Measurements from ENCODE around the gene DGCR2. TPM values are rescaled to one million over a fixed set of nuclear protein-coding genes. Genes with fewer than 3 reads are reported as not detected.

The DGCR2 gene
- total and polyA plus RNA-seq, 2 experiments from 2014 or later: 25.6 to 42.7 TPM

GRCh38 chr22:19128009-19128401, 5.8 kb upstream of the DGCR2 start:
- Histone ChIP-seq H3K79me2 (ENCODE audit: insufficient read depth) (no peaks in the 10 kb centered on the region), H3K9ac (no peak overlapping the region), H3K4me3 (no peak overlapping the region), H3K9me3 (ENCODE audit: low read depth) (no peaks in the 10 kb centered on the region), H2AFZ (no peak overlapping the region), H3K9me2 (ENCODE audit: insufficient read depth) (no peaks in the 10 kb centered on the region), H3K4me1 (ENCODE audit: insufficient read depth) (no peaks in the 10 kb centered on the region), H4K20me1 (ENCODE audit: insufficient read depth) (no peaks in the 10 kb centered on the region), H3K4me2 (ENCODE audit: unreplicated experiment) (no peak overlapping the region), H3F3A (ENCODE audit: insufficient read depth) (no peaks in the 10 kb centered on the region), H3K27ac (no peak overlapping the region), H3K36me3 (ENCODE audit: low read depth) (no peaks in the 10 kb centered on the region), H3K27me3 (replicated peaks; ENCODE audit: insufficient read depth) (no peaks in the 10 kb centered on the region)
- TF ChIP-seq EZH2 (IDR thresholded peaks at IDR 0.05; ENCODE audit: insufficient read depth, poor library complexity, severe bottlenecking) (no peak), EZH2phosphoT487 (IDR thresholded peaks at IDR 0.05; ENCODE audit: insufficient read depth, low read depth) (no peak)
- in situ Hi-C loops (cut with MboI): no loop called here
- no peak for DNase-seq
- 85 to 86% methylated on average over 7 of the region's 7 CpGs for WGBS, 2 experiments (ENCODE audit: low coverage in 1 of 2, low lambda C conversion rate in 2 of 2, missing lambda C conversion rate in 2 of 2)

- no peak for DNase-seq
- in situ Hi-C loops (cut with MboI): no loop called here
- 79 to 84% methylated on average over 14 of the region's 16 CpGs for WGBS, 2 experiments (ENCODE audit: low coverage in 1 of 2, low lambda C conversion rate in 2 of 2, missing lambda C conversion rate in 2 of 2)
- TF ChIP-seq EZH2phosphoT487 (IDR thresholded peaks at IDR 0.05; ENCODE audit: insufficient read depth, low read depth) (no peak), EZH2 (IDR thresholded peaks at IDR 0.05; ENCODE audit: insufficient read depth, poor library complexity, severe bottlenecking) (no peak)
- Histone ChIP-seq H3K36me3 (ENCODE audit: low read depth) (no peaks in the 10 kb centered on the region), H3K79me2 (ENCODE audit: insufficient read depth) (no peaks in the 10 kb centered on the region), H3K9me3 (ENCODE audit: low read depth) (no peaks in the 10 kb centered on the region), H3K27ac (no peak overlapping the region), H3K9me2 (ENCODE audit: insufficient read depth) (no peaks in the 10 kb centered on the region), H3F3A (ENCODE audit: insufficient read depth) (no peaks in the 10 kb centered on the region), H3K4me2 (ENCODE audit: unreplicated experiment) (no peak overlapping the region), H2AFZ (no peak overlapping the region), H3K4me1 (ENCODE audit: insufficient read depth) (no peaks in the 10 kb centered on the region), H3K27me3 (replicated peaks; ENCODE audit: insufficient read depth) (no peaks in the 10 kb centered on the region), H4K20me1 (ENCODE audit: insufficient read depth) (no peaks in the 10 kb centered on the region), H3K9ac (no peak overlapping the region), H3K4me3 (no peak overlapping the region)
These were observed 5.3 kb upstream of the DGCR2 start for GRCh38 chr22:19127329-19128008.

GRCh38 chr22:19126309-19127273, 4.4 kb upstream of the DGCR2 start:
- DNase-seq: no peak

GRCh38 chr22:19125474-19126308, 3.5 kb upstream of the DGCR2 start:
- H3K9ac ChIP-seq: no peak overlapping the region
- no peak overlapping the region for H3K4me3 ChIP-seq
- no peaks in the 10 kb centered on the region for H4K20me1 ChIP-seq (ENCODE audit: insufficient read depth)
- WGBS, 2 experiments (ENCODE audit: low coverage in 1 of 2, low lambda C conversion rate in 2 of 2, missing lambda C conversion rate in 2 of 2): 73 to 79% methylated on average over 21 of the region's 21 CpGs
- H3K27ac ChIP-seq: no peak overlapping the region
- H3F3A ChIP-seq (ENCODE audit: insufficient read depth): no peaks in the 10 kb centered on the region
- TF ChIP-seq EZH2phosphoT487 (IDR thresholded peaks at IDR 0.05; ENCODE audit: insufficient read depth, low read depth) (no peak), EZH2 (IDR thresholded peaks at IDR 0.05; ENCODE audit: insufficient read depth, poor library complexity, severe bottlenecking) (no peak)
- no peak for DNase-seq
- H3K79me2 ChIP-seq (ENCODE audit: insufficient read depth): peaks cover 10% of the 10 kb centered on the region
- H3K4me2 ChIP-seq (ENCODE audit: unreplicated experiment): no peak overlapping the region
- peaks cover 6% of the 10 kb centered on the region; the same call in 1 of the 2 replicates for H3K4me1 ChIP-seq (ENCODE audit: insufficient read depth)
- H3K9me2 ChIP-seq (ENCODE audit: insufficient read depth): no peaks in the 10 kb centered on the region
- no peaks in the 10 kb centered on the region for H3K9me3 ChIP-seq (ENCODE audit: low read depth)
- in situ Hi-C loops (cut with MboI): no loop called here
- no peak overlapping the region for H2AFZ ChIP-seq
- no peaks in the 10 kb centered on the region for H3K36me3 ChIP-seq (ENCODE audit: low read depth)
- H3K27me3 ChIP-seq (replicated peaks; ENCODE audit: insufficient read depth): no peaks in the 10 kb centered on the region

More at GRCh38 chr22:19126309-19127273, 4.4 kb upstream of the DGCR2 start:
- Histone ChIP-seq H3K4me2 (ENCODE audit: unreplicated experiment) (no peak overlapping the region), H3K9me3 (ENCODE audit: low read depth) (no peaks in the 10 kb centered on the region), H2AFZ (no peak overlapping the region), H3K9me2 (ENCODE audit: insufficient read depth) (no peaks in the 10 kb centered on the region), H3F3A (ENCODE audit: insufficient read depth) (no peaks in the 10 kb centered on the region), H3K4me3 (no peak overlapping the region), H3K79me2 (ENCODE audit: insufficient read depth) (peaks cover 1% of the 10 kb centered on the region), H3K27me3 (replicated peaks; ENCODE audit: insufficient read depth) (no peaks in the 10 kb centered on the region), H4K20me1 (ENCODE audit: insufficient read depth) (no peaks in the 10 kb centered on the region), H3K9ac (no peak overlapping the region), H3K4me1 (ENCODE audit: insufficient read depth) (no peaks in the 10 kb centered on the region), H3K36me3 (ENCODE audit: low read depth) (no peaks in the 10 kb centered on the region), H3K27ac (no peak overlapping the region)
- 79% methylated on average over 19 of the region's 19 CpGs for WGBS, 2 experiments (ENCODE audit: low coverage in 1 of 2, low lambda C conversion rate in 2 of 2, missing lambda C conversion rate in 2 of 2)
- in situ Hi-C loops (cut with MboI): no loop called here
- TF ChIP-seq EZH2 (IDR thresholded peaks at IDR 0.05; ENCODE audit: insufficient read depth, poor library complexity, severe bottlenecking) (no peak), EZH2phosphoT487 (IDR thresholded peaks at IDR 0.05; ENCODE audit: insufficient read depth, low read depth) (no peak)

Data from GM23248 (cell line).